ENCODE measurements around the gene ZNF708. TPM values are rescaled to one million over a fixed set of nuclear protein-coding genes. Genes with fewer than 3 reads are reported as not detected.

Gene ZNF708
- total RNA-seq, 1 experiment from 2014 or later = 34.9 TPM

DNA sequence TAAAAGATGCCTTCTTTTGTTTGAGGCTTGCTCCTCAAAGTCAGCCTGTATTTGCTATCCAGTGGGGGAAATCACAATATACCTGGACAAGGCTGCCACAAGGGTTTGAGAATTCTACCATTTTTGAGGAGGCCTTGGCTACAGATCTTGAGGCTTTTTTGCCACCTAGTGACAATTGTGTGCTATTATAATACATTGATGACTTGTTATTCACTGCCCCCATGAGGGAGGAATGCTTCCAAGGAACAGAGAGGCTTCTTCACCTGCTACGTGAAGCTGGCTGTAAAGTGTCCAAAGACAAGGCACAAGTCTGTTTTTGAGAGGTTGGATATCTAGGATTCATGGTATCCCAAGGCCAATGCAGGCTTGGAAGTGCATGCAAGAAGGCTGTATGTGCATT, 72.5 kb downstream of the ZNF708 start:
- Mint-ChIP-seq H3K4me1 (0 out of 2 replicates have a peak, but pooled peaks cover 2% of the 10 kb centered on the region), H3K27ac (no peak overlapping the region), H3K4me3 (no peak overlapping the region), H3K36me3 (peaks cover 47% of the 10 kb centered on the region), H3K27me3 (ENCODE audit: low read depth) (peaks cover 13% of the 10 kb centered on the region), H3K9me3 (peaks cover 63% of the 10 kb centered on the region)
- ATAC-seq = peak; percentile 90
- POLR2A ChIA-PET = no interaction called here
- CTCF ChIA-PET = interaction anchor here (0.6 to 2.3 kb wide), 22 partner anchors 10 to 699 kb away, joined by 3 to 26 read pairs (median 4); partner anchors contain the start of genes ZNF429, ZNF431, ZNF708 and ZNF714
- TF ChIP-seq, protein P1, sequence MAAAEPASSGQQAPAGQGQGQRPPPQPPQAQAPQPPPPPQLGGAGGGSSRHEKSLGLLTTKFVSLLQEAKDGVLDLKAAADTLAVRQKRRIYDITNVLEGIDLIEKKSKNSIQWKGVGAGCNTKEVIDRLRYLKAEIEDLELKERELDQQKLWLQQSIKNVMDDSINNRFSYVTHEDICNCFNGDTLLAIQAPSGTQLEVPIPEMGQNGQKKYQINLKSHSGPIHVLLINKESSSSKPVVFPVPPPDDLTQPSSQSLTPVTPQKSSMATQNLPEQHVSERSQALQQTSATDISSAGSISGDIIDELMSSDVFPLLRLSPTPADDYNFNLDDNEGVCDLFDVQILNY (CRISPR knock-in tag; IDR thresholded peaks at IDR 0.05) = no peak
- TF ChIP-seq OVOL2 (CRISPR knock-in tag; IDR thresholded peaks at IDR 0.05; ENCODE audit: borderline replicate concordance) = no peak
- TF ChIP-seq CREM (CRISPR knock-in tag; IDR thresholded peaks at IDR 0.05) = no peak
- TF ChIP-seq, protein P2, sequence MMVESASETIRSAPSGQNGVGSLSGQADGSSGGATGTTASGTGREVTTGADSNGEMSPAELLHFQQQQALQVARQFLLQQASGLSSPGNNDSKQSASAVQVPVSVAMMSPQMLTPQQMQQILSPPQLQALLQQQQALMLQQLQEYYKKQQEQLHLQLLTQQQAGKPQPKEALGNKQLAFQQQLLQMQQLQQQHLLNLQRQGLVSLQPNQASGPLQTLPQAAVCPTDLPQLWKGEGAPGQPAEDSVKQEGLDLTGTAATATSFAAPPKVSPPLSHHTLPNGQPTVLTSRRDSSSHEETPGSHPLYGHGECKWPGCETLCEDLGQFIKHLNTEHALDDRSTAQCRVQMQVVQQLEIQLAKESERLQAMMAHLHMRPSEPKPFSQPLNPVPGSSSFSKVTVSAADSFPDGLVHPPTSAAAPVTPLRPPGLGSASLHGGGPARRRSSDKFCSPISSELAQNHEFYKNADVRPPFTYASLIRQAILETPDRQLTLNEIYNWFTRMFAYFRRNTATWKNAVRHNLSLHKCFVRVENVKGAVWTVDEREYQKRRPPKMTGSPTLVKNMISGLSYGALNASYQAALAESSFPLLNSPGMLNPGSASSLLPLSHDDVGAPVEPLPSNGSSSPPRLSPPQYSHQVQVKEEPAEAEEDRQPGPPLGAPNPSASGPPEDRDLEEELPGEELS (CRISPR knock-in tag; IDR thresholded peaks at IDR 0.05) = no peak
- TF ChIP-seq RORB (CRISPR knock-in tag; IDR thresholded peaks at IDR 0.05) = no peak
- no peak for TF ChIP-seq FOXJ3 (CRISPR knock-in tag; IDR thresholded peaks at IDR 0.05; ENCODE audit: borderline replicate concordance)
- no peak for TF ChIP-seq FOXK1 (CRISPR knock-in tag; IDR thresholded peaks at IDR 0.05)
- TF ChIP-seq GTF2I (CRISPR knock-in tag; conservative IDR thresholded peaks at IDR 0.05) = no peak
- no peak for TF ChIP-seq TP53 (CRISPR knock-in tag; IDR thresholded peaks at IDR 0.05)
- TF ChIP-seq, protein P3, sequence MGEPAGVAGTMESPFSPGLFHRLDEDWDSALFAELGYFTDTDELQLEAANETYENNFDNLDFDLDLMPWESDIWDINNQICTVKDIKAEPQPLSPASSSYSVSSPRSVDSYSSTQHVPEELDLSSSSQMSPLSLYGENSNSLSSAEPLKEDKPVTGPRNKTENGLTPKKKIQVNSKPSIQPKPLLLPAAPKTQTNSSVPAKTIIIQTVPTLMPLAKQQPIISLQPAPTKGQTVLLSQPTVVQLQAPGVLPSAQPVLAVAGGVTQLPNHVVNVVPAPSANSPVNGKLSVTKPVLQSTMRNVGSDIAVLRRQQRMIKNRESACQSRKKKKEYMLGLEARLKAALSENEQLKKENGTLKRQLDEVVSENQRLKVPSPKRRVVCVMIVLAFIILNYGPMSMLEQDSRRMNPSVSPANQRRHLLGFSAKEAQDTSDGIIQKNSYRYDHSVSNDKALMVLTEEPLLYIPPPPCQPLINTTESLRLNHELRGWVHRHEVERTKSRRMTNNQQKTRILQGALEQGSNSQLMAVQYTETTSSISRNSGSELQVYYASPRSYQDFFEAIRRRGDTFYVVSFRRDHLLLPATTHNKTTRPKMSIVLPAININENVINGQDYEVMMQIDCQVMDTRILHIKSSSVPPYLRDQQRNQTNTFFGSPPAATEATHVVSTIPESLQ (CRISPR knock-in tag; IDR thresholded peaks at IDR 0.05) = no peak
- no peak for TF ChIP-seq MYBL2 (CRISPR knock-in tag; IDR thresholded peaks at IDR 0.05)
- TF ChIP-seq HMGA2 (CRISPR knock-in tag; IDR thresholded peaks at IDR 0.05) = no peak
- peak; percentile 96; the same call in 1 of the 2 replicates for TF ChIP-seq TEAD1 (CRISPR knock-in tag; IDR thresholded peaks at IDR 0.05)
- TF ChIP-seq, protein P4, sequence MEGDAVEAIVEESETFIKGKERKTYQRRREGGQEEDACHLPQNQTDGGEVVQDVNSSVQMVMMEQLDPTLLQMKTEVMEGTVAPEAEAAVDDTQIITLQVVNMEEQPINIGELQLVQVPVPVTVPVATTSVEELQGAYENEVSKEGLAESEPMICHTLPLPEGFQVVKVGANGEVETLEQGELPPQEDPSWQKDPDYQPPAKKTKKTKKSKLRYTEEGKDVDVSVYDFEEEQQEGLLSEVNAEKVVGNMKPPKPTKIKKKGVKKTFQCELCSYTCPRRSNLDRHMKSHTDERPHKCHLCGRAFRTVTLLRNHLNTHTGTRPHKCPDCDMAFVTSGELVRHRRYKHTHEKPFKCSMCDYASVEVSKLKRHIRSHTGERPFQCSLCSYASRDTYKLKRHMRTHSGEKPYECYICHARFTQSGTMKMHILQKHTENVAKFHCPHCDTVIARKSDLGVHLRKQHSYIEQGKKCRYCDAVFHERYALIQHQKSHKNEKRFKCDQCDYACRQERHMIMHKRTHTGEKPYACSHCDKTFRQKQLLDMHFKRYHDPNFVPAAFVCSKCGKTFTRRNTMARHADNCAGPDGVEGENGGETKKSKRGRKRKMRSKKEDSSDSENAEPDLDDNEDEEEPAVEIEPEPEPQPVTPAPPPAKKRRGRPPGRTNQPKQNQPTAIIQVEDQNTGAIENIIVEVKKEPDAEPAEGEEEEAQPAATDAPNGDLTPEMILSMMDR (IDR thresholded peaks at IDR 0.05) = peak; percentile 32; the same call in 1 of the 2 replicates
- no peak for TF ChIP-seq ESRRA (CRISPR knock-in tag; IDR thresholded peaks at IDR 0.05; ENCODE audit: borderline replicate concordance)
- no peak for TF ChIP-seq ZNF671 (CRISPR knock-in tag; IDR thresholded peaks at IDR 0.05)
- TF ChIP-seq ERG (CRISPR knock-in tag; IDR thresholded peaks at IDR 0.05) = no peak
- peak; percentile 49; the same call in 1 of the 2 replicates for TF ChIP-seq TEAD4 (CRISPR knock-in tag; IDR thresholded peaks at IDR 0.05)
- DNase-seq (ENCODE audit: low spot score) = peak; percentile 21

Other genes starting within 250 kb of the ZNF708 start
- 50.0 to 60.4 TPM (median 50.8 TPM) in 3 replicates for gene ZNF714, start 247.2 kb downstream of the ZNF708 start, total RNA-seq (2021)
- gene ZNF431, start 187.4 kb downstream of the ZNF708 start, total RNA-seq (2021) = 41.2 to 45.2 TPM (median 42.1 TPM) in 3 replicates
- 48.4 to 52.0 TPM (median 49.7 TPM) in 3 replicates for gene ZNF738, start 29.6 kb upstream of the ZNF708 start, total RNA-seq (2021)
- 15.0 to 22.2 TPM (median 15.5 TPM) in 3 replicates for gene ZNF493, start 67.7 kb upstream of the ZNF708 start, total RNA-seq (2021)
- gene ZNF429, start 176.2 kb upstream of the ZNF708 start, total RNA-seq (2021) = 7.7 to 9.2 TPM (median 9.1 TPM) in 3 replicates

Measured in WTC11 (cell line).